ENCODE data around the gene PTPRN2. TPM values are rescaled to one million over a fixed set of nuclear protein-coding genes. Genes with fewer than 3 reads are reported as not detected.

Gene PTPRN2
- total and polyA plus RNA-seq, 7 donors = 3.2 to 7.1 (median 5.5) TPM

- WGBS, 2 donors = 93 to 96% methylated on average over 2 of the region's 2 CpGs
- peaks cover 0 to 9% (median 6%) of the 10 kb centered on the region in 4 donors for H3K9me3 ChIP-seq
- intact Hi-C loops (cut with DNase I) = no loop called here
Observed at GRCh38 chr7:158289231-158289630, 298.4 kb downstream of the PTPRN2 start.

DNA sequence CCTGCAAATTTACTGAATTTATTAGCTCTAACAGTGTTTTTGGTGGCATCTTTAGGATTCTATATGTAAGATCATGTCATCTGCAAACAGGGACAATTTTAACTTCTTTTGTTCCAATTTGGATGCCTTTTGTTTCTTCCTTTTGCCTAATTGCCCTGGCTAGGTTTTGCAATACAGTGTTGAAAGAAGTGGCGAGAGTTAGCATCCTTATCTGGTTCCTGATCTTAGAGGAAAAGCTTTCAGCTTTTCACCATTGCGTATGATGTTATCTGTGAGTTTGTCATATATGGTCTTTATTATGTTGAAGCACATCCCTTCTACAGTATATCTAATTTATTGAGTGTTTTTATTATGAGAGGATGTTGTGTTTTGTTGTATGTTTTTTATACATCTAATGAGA lies 301.4 kb downstream of the PTPRN2 start:
- 80 to 85% methylated on average over 2 of the region's 2 CpGs for WGBS, 2 donors
- peaks cover 0 to 9% (median 6%) of the 10 kb centered on the region in 4 donors for H3K9me3 ChIP-seq
- no peak overlapping the region for H3K27ac ChIP-seq

More at GRCh38 chr7:158289231-158289630, 298.4 kb downstream of the PTPRN2 start:
- Histone ChIP-seq H3K27me3 (no peaks in the 10 kb centered on the region), H3K4me3 (no peak overlapping the region), H3K4me1 (no peaks in the 10 kb centered on the region), H3K36me3 (no peaks in the 10 kb centered on the region), H3K27ac (no peak overlapping the region)
- no peak for DNase-seq
- TF ChIP-seq POLR2A (IDR thresholded peaks at IDR 0.05) = no peak
- no peak for TF ChIP-seq POLR2AphosphoS5 (IDR thresholded peaks at IDR 0.05)
- no peak for TF ChIP-seq EP300 (IDR thresholded peaks at IDR 0.05)
- no peak for TF ChIP-seq CTCF (IDR thresholded peaks at IDR 0.05)

GRCh38 chr7:158285383-158285770 lies 302.2 kb downstream of the PTPRN2 start:
- WGBS, 2 donors = 92 to 96% methylated on average over 9 of the region's 9 CpGs
- Histone ChIP-seq H3K9me3 (peaks cover 0 to 9% (median 6%) of the 10 kb centered on the region in 4 donors), H3K27me3 (no peaks in the 10 kb centered on the region), H3K27ac (no peak overlapping the region), H3K4me3 (no peak overlapping the region), H3K4me1 (no peaks in the 10 kb centered on the region), H3K36me3 (no peaks in the 10 kb centered on the region)
- no peak for TF ChIP-seq POLR2AphosphoS5 (IDR thresholded peaks at IDR 0.05)
- no peak for TF ChIP-seq EP300 (IDR thresholded peaks at IDR 0.05)
- TF ChIP-seq CTCF (IDR thresholded peaks at IDR 0.05) = no peak
- TF ChIP-seq POLR2A (IDR thresholded peaks at IDR 0.05) = no peak
- DNase-seq = peak; percentile 48
- intact Hi-C loops (cut with DNase I) = no loop called here

More for the DNA sequence above, 301.4 kb downstream of the PTPRN2 start:
- no peaks in the 10 kb centered on the region for H3K36me3 ChIP-seq
- intact Hi-C loops (cut with DNase I) = no loop called here
- no peak overlapping the region for H3K4me3 ChIP-seq
- H3K4me1 ChIP-seq = no peaks in the 10 kb centered on the region
- no peak for TF ChIP-seq EP300 (IDR thresholded peaks at IDR 0.05)
- no peak for TF ChIP-seq CTCF (IDR thresholded peaks at IDR 0.05)
- TF ChIP-seq POLR2AphosphoS5 (IDR thresholded peaks at IDR 0.05) = no peak
- TF ChIP-seq POLR2A (IDR thresholded peaks at IDR 0.05) = no peak
- DNase-seq = no peak
- no peaks in the 10 kb centered on the region for H3K27me3 ChIP-seq

GRCh38 chr7:158284617-158285382 lies 302.8 kb downstream of the PTPRN2 start:
- WGBS, 2 donors = 86 to 91% methylated on average over 18 of the region's 18 CpGs
- Histone ChIP-seq H3K36me3 (no peaks in the 10 kb centered on the region), H3K4me3 (no peak overlapping the region), H3K27me3 (no peaks in the 10 kb centered on the region), H3K27ac (no peak overlapping the region), H3K4me1 (no peaks in the 10 kb centered on the region), H3K9me3 (peaks cover 0 to 7% (median 6%) of the 10 kb centered on the region in 4 donors)
- no peak for TF ChIP-seq POLR2A (IDR thresholded peaks at IDR 0.05)
- no peak for TF ChIP-seq POLR2AphosphoS5 (IDR thresholded peaks at IDR 0.05)
- TF ChIP-seq CTCF (IDR thresholded peaks at IDR 0.05) = no peak
- TF ChIP-seq EP300 (IDR thresholded peaks at IDR 0.05) = no peak
- intact Hi-C loops (cut with DNase I) = no loop called here
- DNase-seq = peak; percentile 42

All from sigmoid colon (tissue), 7 donors.